VCaP (cell line): Measurements from ENCODE around the gene TMED9.

ENCODE experiments used
- H3K27ac ChIP-seq: fragments of 450-650 bp; 2 replicates; pipeline ENCODE4 v1.5.1; 2017
- CTCF ChIP-seq: fragments of 450-650 bp; conservative IDR thresholded peaks from 2 replicates; pipeline ENCODE4 v1.5.1; 2017; ENCODE audit warnings: mild to moderate bottlenecking, moderate library complexity

Gene TMED9

DNA sequence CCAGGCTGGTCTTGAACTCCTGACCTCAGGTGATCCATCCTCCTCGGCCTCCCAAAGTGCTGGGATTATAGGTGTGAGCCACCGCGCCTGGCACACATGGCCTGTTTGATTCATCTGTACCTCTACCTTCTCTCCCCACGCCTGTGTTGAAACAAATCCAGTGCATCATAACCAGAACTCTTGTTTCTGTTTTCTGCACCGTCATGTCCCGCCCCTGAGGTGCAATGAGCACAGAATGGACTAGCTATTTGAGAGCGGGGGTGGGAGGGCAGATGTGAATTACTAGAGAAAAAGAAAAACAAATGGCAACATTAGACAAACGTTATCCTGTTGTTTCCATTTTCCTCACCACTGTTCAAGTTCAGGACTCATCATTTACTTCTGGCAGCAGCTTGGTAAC, 27.0 kb upstream of the TMED9 start:
- TF ChIP-seq CTCF = no peak
- no peak overlapping the region for H3K27ac ChIP-seq

- TF ChIP-seq CTCF = no peak
- H3K27ac ChIP-seq = no peak overlapping the region
Measured at GRCh38 chr5:177568326-177568725, 23.7 kb upstream of the TMED9 start.

DNA sequence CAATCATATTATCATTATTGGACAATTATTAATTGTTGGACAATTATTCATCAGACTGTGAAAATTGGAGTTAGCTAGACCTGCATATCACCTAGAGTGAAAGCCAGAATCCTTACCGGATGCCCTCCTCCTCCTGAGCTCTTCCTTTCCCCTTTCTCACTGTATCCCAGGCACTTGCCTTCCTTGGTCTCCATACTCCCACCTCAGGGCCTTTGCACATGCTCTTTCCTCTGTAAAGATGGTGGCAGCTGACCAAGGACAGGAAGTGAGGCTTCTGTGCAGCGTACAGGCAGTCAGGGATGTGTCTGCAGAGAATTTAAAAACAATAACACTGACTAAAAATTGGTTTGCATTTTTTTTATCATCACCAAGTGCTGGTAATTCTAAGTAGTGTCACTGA, 22.1 kb upstream of the TMED9 start:
- H3K27ac ChIP-seq = no peak overlapping the region
- TF ChIP-seq CTCF = no peak

DNA sequence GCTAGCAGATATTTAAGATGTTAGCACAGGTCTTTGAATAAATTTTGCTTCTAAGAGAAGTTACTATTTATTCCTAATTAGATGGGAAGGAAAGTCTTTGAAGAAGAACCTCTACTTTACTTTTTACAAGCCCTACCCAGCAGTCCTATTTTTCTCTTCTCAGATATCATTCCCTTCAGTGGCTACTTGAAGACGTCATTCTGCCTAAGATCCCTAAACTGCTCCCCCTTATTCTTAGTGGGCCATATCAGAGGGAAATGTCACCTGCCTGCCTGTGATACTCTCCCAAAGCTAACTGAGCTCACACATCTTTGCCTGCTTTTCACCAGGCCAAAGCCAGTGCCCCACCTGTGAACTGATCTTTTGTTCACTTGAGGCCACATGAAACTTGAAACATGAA, 16.5 kb upstream of the TMED9 start:
- H3K27ac ChIP-seq = no peak overlapping the region
- TF ChIP-seq CTCF = no peak

GRCh38 chr5:177576169-177576568, 15.8 kb upstream of the TMED9 start:
- 0 out of 2 replicates have a peak, but pooled peaks have one; percentile 24 for TF ChIP-seq CTCF
- no peak overlapping the region for H3K27ac ChIP-seq

GRCh38 chr5:177578316-177578715, 13.7 kb upstream of the TMED9 start:
- no peak for TF ChIP-seq CTCF
- H3K27ac ChIP-seq = no peak overlapping the region

DNA sequence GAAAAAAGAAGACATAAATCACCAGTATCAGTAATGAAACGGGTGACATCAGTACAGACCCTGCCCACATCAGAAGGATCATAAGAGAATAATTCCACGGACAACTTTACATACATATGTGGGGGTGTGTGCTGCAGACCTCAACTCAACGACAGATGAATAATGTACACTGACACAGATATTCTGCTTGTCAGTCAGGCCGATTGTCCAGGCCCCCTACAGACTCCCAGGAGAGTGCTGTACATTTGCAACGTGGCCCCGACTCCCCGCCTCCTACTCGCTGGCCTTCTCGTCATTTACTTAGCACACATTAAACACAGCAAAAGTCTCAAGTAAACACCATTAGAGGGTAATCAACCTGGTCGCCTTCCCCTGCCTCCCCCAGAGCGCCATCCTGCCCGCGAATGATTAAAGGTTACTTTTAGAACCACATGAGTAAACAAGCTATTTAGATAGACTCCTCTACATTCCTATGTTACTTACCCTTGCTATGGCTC, 3.5 kb upstream of the TMED9 start:
- TF ChIP-seq CTCF = no peak
- H3K27ac ChIP-seq = no peak overlapping the region

DNA sequence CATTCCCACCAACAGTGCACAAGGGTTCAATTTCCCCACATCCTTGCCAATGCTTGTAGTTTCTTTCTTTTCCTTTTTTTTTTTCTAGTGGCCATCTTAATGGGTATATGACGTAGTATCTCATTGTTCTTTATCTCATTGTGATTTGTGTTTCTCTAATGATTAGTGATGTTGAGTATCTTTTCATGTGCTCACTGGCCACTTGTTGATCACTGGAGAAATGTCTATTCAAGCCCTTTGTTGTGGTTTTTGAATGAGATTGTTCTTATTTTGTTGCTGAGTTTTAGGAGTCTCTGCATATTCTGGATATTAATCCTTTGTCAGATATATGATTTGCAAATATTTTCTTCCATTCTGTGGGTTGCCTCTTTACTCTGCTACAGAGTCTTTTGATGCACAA, 1.6 kb upstream of the TMED9 start:
- no peak for TF ChIP-seq CTCF
- H3K27ac ChIP-seq = no peak overlapping the region
